GM21390 (cell line): ENCODE results near the gene OR8J1.
"Not testable (repeated sequence)": the region's sequence is repeated elsewhere in the genome, so short reads cannot be mapped to it uniquely, and the experiment has no call there.

Experiments used
- ATAC-seq: cut with Tn5 transposase; IDR thresholded peaks from one replicate; pipeline ENCODE4 v1.9.1; 2021; ENCODE audit not compliant: unreplicated experiment

The OR8J1 gene, protein sequence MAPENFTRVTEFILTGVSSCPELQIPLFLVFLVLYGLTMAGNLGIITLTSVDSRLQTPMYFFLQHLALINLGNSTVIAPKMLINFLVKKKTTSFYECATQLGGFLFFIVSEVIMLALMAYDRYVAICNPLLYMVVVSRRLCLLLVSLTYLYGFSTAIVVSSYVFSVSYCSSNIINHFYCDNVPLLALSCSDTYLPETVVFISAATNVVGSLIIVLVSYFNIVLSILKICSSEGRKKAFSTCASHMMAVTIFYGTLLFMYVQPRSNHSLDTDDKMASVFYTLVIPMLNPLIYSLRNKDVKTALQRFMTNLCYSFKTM

DNA sequence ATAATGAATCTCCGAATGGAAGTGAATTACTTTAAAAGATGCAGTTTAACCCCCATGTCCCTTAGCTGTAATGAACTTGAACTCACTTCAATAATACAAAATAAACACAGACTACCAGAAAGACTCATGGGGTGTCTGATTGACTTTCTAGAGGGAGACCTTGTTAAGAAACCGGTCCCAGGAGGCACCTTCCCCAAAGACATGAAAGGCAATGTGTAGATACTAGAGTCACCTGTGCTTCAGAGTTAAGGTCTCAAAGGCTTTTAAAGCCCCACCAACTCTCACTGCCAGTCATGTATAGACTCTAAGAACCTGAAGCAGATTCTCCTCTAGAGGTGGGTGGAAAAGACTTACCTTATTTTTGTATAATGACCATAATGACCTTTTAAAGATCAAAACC, at the start of gene OR8J1:
Gene OR8J1 (plus strand): TSS at position 301 of the 400 bp plus-strand sequence. CDS start 5,956 bp downstream, outside the sequence.
- no peak for ATAC-seq

DNA sequence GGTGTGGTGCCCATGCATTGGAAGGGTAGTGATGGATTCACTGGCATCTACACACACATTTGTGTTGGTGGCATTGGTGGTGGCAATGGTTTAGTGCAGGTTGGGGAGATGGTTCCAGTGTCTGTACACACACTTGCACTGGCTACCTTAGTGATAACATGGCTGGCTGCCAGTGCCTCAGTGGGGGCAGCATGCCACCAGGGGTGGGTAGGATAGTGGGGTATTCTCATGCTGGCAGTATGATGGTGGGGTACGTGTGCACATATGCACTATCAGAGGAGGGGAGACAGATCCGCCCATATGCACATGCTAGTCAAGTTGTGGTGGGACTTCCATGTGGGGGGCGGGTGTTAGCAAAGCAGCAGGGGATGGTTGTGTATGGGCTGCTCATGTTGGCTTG, 46.3 kb upstream of the OR8J1 start:
- ATAC-seq: no peak

DNA sequence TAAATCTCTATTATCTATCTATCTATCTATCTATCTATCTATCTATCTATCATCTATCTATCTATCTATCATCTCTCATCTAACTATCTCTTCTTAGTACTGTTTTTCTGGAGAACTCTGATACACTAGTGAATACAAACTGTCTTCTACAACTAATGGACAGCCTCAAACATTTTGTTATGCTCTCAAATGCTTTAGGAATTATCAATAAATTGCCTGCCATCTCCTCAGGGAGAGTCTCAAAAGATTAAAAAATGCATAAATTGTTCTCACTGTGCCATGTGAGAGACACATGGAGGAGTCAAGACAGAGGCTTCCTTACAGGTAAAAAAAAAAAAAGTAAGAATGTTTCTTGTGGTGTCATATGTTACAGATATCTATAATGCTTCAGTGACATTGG, 39.2 kb upstream of the OR8J1 start, which contains the start of gene OR8K3:
Gene OR8K3 (plus strand): TSS at position 301 of the 400 bp plus-strand sequence. CDS start 3,163 bp downstream, outside the sequence.
- ATAC-seq: no peak

DNA sequence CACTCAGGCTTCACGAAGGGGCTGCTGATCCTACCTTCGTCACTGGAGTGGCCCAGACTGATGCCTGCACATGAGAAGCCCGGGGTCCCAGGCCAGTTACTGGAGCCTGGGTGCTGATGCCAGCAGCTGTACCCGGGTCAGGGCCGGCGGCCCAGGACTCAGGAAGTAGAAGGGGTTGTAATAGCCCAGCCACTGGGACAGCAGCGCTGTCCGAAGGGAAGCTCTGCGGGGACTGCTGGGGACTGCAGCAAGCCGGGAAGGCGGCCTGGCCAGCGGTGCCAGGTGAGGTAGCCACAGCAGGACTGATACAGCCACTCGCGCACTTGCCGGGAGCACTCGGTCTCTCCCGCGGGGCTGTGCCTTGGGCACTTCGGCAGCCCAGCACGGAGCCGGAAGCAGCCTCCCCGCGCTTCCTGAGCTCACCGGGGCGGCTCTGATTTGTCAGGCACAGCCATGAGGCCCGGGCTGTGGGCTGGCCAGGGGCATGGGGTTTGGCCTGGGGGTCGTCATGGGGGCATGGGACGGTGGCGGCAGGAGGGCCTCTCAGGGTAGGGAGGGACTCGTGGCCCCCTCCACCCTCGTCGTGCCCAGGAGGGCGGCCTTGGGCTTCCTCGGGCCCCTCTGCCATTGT, 22.1 kb upstream of the OR8J1 start:
- no peak for ATAC-seq

DNA sequence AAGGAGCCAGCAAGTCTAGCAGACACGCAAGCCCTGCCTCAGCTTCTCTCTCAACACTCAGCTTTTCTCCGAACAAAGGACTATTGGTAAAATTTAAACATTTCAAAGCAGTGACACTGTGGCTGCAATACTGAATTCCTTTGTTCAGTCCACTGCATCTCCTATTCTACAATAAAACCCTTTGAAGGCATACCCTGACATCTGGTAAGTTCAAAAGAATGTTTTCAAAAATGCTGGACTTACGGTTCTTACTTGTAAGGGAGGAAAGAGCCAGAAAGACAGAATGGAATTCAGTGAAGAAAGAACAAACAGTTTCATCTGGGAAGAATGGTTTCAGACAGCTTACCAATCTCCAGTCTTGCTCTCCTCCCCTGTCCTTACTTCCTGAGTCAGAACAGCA, 20.9 kb upstream of the OR8J1 start:
- ATAC-seq: no peak

DNA sequence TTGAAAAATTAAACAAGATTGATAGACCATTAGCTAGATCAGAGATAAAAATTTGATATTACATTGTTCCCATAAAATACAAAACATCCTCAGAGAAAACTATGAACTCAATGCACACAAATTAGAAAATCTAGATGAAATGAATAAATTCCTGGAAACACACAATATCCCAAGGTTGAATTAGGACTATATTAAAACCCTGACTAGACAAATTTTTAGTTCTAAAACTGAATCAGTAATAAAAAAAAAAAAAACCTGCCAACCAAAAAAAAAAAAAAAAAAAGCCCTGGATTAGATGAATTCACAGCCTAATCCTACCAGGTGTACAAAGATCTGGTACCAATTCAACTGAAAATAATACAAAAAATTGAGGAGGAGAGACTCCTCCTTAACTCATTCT, 13.8 kb upstream of the OR8J1 start:
- no peak for ATAC-seq

DNA sequence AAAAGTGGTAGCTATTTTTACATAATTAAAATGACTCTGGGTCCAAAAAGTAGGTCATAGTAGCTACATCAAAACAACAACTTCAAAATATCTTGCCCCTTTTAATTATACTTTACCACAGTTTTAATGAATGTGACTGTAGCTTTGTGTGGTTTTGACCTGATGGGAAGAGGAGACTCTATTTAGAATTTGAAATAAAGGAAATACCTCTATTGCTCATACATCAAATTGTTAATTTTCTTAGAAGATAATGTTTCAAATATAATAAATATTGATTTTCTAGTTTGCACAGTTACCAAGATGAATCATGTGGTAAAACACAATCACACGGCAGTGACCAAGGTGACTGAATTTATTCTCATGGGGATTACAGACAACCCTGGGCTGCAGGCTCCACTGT, 8.4 kb upstream of the OR8J1 start, which contains the start of gene OR8K1:
Gene OR8K1 (plus strand): TSS at position 301 of the 400 bp plus-strand sequence. CDS start 0 bp downstream, at position 301.
- ATAC-seq: no peak

DNA sequence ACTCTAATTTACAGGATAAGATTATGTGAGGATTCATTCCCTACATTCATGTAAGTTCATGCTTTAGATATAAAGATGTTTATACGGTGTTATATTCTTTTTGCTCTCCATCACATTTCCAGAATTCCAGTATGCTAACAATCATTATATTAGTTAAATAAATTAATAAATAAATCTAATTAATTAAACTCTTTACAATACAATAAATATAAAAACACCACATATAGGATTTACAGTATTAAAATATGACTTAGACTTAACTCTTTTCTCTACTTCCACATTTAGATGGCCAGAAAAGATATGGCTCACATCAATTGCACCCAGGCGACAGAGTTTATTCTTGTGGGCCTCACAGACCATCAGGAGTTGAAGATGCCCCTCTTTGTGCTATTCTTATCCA, 21.2 kb downstream of the OR8J1 start, which contains the start of gene OR8U1:
Gene OR8U1 (plus strand): TSS at position 301 of the 400 bp plus-strand sequence. CDS start 0 bp downstream, at position 301.
- ATAC-seq: no peak

DNA sequence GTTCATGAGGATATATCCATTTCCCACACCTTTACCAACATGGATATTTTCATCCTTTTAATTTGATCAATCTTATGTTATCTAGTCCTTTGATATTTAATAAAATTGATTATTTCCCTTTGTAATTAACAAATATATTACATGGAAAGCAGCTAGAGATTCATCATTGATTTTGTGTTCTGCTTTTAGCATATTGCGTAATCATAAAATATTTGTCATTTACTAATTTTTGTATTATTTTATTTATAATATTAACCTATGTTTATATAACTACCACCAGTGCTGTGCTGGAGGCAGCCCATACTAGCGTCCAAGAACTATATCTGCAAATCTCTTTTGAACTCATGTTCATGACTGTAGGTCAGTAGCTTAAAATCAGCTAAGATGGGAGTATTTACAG, 26.0 kb downstream of the OR8J1 start:
- ATAC-seq: no peak

DNA sequence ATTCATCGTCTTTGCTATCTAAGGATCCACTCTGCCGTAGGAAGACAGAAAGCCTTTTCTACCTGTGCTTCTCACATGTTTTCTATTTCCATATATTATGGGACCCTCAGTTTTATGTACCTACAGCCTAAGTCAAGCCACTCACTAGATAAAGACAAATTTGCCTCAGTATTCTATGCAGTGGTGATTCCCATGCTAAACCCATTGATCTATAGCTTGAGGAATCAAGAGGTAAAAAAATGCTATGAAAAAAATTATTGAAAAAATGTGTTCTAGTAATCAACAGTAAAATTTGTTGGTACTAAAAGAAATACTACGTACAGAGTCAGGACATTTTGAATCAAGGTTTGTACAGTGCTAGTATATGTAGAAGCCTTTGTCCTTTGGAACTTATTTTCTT, 40.3 kb downstream of the OR8J1 start:
- ATAC-seq: no peak

DNA sequence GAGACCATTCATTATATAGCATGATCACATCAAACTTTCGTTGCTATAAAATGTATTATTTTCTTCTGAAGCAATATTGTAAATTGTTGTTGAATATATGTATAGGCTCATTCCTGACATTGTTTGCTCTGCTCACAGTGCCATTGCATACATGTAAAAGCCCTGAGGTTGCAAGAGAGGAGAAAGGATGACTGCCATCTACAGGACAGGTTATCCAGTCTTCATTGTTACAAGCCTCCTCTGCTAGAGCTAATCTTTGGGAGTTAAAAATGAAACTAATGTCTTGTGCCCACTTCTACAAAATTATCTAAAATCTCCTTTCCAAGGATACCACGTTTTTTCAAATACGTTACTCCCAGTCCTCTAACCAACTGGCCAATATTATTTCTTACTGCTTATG, 42.0 kb downstream of the OR8J1 start:
- no peak for ATAC-seq

DNA sequence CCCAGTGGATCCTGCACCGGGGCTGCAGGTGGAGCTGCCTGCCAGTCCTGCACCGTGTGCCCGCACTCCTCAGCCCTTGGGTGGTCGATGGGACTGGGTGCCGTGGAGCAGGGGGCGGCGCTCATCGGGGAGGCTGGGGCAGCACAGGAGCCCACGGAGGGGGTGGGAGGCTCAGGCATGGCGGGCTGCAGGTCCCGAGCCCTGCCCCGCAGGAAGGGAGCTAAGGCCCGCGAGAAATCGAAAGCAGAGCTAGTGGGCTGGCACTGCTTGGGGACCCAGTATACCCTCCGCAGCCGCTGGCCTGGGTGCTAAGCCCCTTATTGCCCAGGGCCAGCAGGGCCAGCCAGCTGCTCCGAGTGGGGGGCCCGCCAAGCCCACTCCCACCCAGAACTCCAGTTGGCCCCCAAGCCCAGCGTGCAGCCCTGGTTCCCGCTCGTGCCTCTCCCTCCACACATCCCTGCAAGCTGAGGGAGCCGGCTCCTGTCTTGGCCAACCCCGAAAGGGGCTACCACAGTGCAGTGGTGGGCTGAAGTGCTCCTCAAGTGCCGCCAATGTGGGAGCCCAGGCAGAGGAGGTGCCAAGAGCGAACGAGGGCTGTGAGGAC, 47.9 kb downstream of the OR8J1 start:
- not testable (repeated sequence) for ATAC-seq

DNA sequence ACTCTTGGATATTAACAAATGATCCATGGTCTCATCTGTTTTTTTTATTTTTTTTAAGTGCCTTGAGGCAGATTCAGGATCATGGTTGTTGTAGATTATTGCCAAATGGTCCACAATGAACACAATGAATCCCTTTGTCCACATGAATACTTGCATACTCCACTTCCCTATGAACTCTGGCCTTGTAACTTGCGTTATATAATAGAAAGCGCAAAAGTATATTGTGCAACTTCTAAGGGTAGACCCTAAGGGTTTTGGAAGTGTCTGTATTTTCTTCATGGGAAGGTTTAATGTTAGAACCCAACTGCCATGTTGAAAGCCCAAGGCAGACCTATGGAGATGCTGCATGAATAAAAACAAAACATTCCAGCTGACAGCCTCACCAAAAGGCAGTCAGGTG, 50.3 kb downstream of the OR8J1 start:
- ATAC-seq: no peak

DNA sequence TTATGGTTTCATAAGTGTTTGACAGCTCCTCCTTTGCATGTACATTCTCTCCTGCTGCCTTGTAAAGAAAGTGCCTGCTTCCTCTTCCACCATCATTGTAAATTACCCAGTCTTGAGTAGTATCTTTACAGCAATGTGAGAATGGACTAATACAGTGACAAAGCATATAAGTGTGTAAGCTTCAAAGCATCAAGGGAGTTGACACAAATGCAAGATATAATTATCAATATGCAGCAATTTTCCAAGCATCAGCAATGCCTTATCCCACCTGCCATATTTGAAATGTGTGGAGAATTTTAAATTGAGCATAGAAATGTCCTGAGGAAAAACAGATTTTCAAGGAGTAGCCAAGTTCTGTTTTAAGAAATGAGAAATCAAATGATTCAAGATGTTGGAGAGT, 56.7 kb downstream of the OR8J1 start:
- no peak for ATAC-seq
